HCT116 (cell line): Measurements from ENCODE around the gene FTO. TPM values are rescaled to one million over a fixed set of nuclear protein-coding genes. Genes with fewer than 3 reads are reported as not detected.

Source experiments
- ATAC-seq: fragments of 200-7000 bp; cut with Tn5 transposase; 2 replicates; pipeline ENCODE4 v1.9.1; 2020; ENCODE audit warnings: mild to moderate bottlenecking, moderate library complexity
- BruUV-seq: library from RNA; stranded (reverse); fragments of 400-500 nt; replicated peaks from 2 replicates; lab custom pipeline; 2021; lab: Mats Ljungman, UMichigan
- CTCF ChIA-PET: fragments of 300-600 bp; sonication (Branson Sonifier 250); formaldehyde crosslinking; loops from one replicate; lab custom pipeline; 2021; ENCODE audit warnings: antibody characterized with exemption; lab: Charles Lee
- POLR2A ChIA-PET: fragments of 300-600, 350-600 bp; sonication (Branson Sonifier 250); formaldehyde crosslinking; loops from one replicate; lab custom pipeline; 2021; ENCODE audit warnings: antibody characterized with exemption; lab: Charles Lee
- RAD21 ChIA-PET, 2 experiments: fragments of 300-600 bp; sonication (Branson Sonifier 250); formaldehyde crosslinking; loops; one replicate each; lab custom pipeline; 2023; ENCODE audit warnings: low total read pairs in 2 of 2; ENCODE audit not compliant: uncharacterized antibody in 2 of 2, unreplicated experiment in 2 of 2, low non-redundant PET in 1 of 2; lab: Charles Lee
- DNase-seq: peaks from one replicate; pipeline ENCODE4 v3.0.0-alpha.2; 2010; ENCODE audit warnings: low read depth, low spot score
- H2AFZ ChIP-seq: fragments of 200-600 bp; shearing (Covaris generic), sonication (generic); 2 replicates; pipeline ENCODE4 v1.6.1; 2017; ENCODE audit warnings: low read depth, mixed run types, mixed read lengths, antibody characterized with exemption, low read length; ENCODE audit not compliant: poor library complexity, severe bottlenecking
- H3K27ac ChIP-seq: 2 replicates; pipeline ENCODE4 v1.5.1; 2012; ENCODE audit warnings: low read depth, low read length
- H3K27me3 ChIP-seq: fragments of 200-600 bp; sonication (generic); 2 replicates; pipeline ENCODE4 v1.6.1; 2016; ENCODE audit warnings: mixed run types, low read length, mixed read lengths; ENCODE audit not compliant: insufficient read depth
- H3K36me3 ChIP-seq, 2 experiments: fragments of 200-500 bp in 1 of 2; fragments of 200-600 bp in 1 of 2; sonication (Bioruptor generic) in 1 of 2; sonication (generic) in 1 of 2; 2 replicates each; pipeline versions ENCODE4 v1.5.1 to v1.6.1; 2014 to 2016; ENCODE audit warnings: low read length in 2 of 2, inconsistent platforms in 1 of 2, mixed read lengths in 1 of 2, mixed run types in 1 of 2; ENCODE audit not compliant: insufficient read depth in 2 of 2, control insufficient read depth in 1 of 2
- H3K4me1 ChIP-seq, 2 experiments: fragments of 200-600 bp in 1 of 2; sonication (generic) in 1 of 2; 2 replicates each; pipeline versions ENCODE4 v1.5.1 to v1.6.1; 2012 to 2017; ENCODE audit warnings: low read length in 2 of 2, inconsistent platforms in 1 of 2, mild to moderate bottlenecking in 1 of 2, mixed read lengths in 1 of 2, mixed run types in 1 of 2, moderate library complexity in 1 of 2; ENCODE audit not compliant: insufficient read depth in 2 of 2, control insufficient read depth in 1 of 2
- H3K4me2 ChIP-seq: fragments of 200-600 bp; sonication (generic); 2 replicates; pipeline ENCODE4 v1.6.1; 2017; ENCODE audit warnings: mixed run types, low read length, mixed read lengths
- H3K4me3 ChIP-seq, 2 experiments: fragments of 200-600 bp in 1 of 2; sonication (generic) in 1 of 2; replicated peaks in 1 of 2; 2 replicates each; pipeline ENCODE4 v1.5.1; 2011 to 2016; ENCODE audit warnings: low read length in 2 of 2, control low read depth in 1 of 2, low read depth in 1 of 2, mild to moderate bottlenecking in 1 of 2, mixed read lengths in 1 of 2, mixed run types in 1 of 2
- H3K79me2 ChIP-seq: fragments of 200-600 bp; sonication (generic); 2 replicates; pipeline ENCODE4 v1.6.1; 2017; ENCODE audit warnings: mild to moderate bottlenecking, mixed run types, low read length, moderate library complexity, mixed read lengths; ENCODE audit not compliant: insufficient read depth
- H3K9ac ChIP-seq: fragments of 200-600 bp; sonication (generic); 2 replicates; pipeline ENCODE4 v1.6.1; 2016; ENCODE audit warnings: low read length, mixed read lengths
- H3K9me2 ChIP-seq: fragments of 200-600 bp; sonication (generic), shearing (Covaris generic); 2 replicates; pipeline ENCODE4 v1.6.1; 2017; ENCODE audit warnings: mixed run types, mild to moderate bottlenecking, moderate library complexity; ENCODE audit not compliant: insufficient read depth
- H3K9me3 ChIP-seq, 2 experiments: fragments of 200-500 bp in 1 of 2; fragments of 200-600 bp in 1 of 2; sonication (Bioruptor generic) in 1 of 2; sonication (generic) in 1 of 2; 2 replicates each; pipeline ENCODE4 v1.6.1; 2014 to 2017; ENCODE audit warnings: low read length in 2 of 2, mixed read lengths in 2 of 2, inconsistent platforms in 1 of 2, low read depth in 1 of 2, mild to moderate bottlenecking in 1 of 2, mixed run types in 1 of 2, moderate library complexity in 1 of 2; ENCODE audit not compliant: control insufficient read depth in 1 of 2, insufficient read depth in 1 of 2
- H4K20me1 ChIP-seq: fragments of 200-600 bp; sonication (generic), shearing (Covaris generic); 2 replicates; pipeline ENCODE4 v1.6.1; 2017; ENCODE audit warnings: mixed run types, mild to moderate bottlenecking, moderate library complexity; ENCODE audit not compliant: insufficient read depth
- CBX3 ChIP-seq: IDR thresholded peaks from 2 replicates; pipeline ENCODE4 v1.6.1; 2012; ENCODE audit warnings: low read depth
- CEBPB ChIP-seq: IDR thresholded peaks from 2 replicates; pipeline ENCODE4 v1.6.1; 2012; ENCODE audit warnings: low read depth
- CTCF ChIP-seq, 3 experiments: fragments of 200-600 bp in 1 of 3; sonication (generic) in 1 of 3; IDR thresholded peaks in 2 of 3; conservative IDR thresholded peaks in 1 of 3; 2 replicates each; pipeline ENCODE4 v1.5.1; 2012 to 2017; ENCODE audit warnings: low read depth in 2 of 3, low read length in 2 of 3, antibody characterized with exemption in 1 of 3, borderline replicate concordance in 1 of 3, control low read depth in 1 of 3, mild to moderate bottlenecking in 1 of 3, mixed read lengths in 1 of 3, mixed run types in 1 of 3, moderate library complexity in 1 of 3; ENCODE audit not compliant: insufficient read depth in 1 of 3
- EGR1 ChIP-seq: IDR thresholded peaks from 2 replicates; pipeline ENCODE4 v1.6.1; 2012; ENCODE audit warnings: low read depth
- ELF1 ChIP-seq: IDR thresholded peaks from 2 replicates; pipeline ENCODE4 v1.6.1; 2012; ENCODE audit warnings: low read depth, borderline replicate concordance
- EZH2 ChIP-seq: fragments of 200-600 bp; sonication (generic); IDR thresholded peaks from 2 replicates; pipeline ENCODE4 v1.6.1; 2017; ENCODE audit warnings: antibody characterized with exemption, mixed run types
- EZH2phosphoT487 ChIP-seq: fragments of 200-600 bp; IDR thresholded peaks from 2 replicates; pipeline ENCODE4 v1.6.1; 2018; ENCODE audit warnings: antibody characterized with exemption, borderline replicate concordance
- FOSL1 ChIP-seq: IDR thresholded peaks from 2 replicates; pipeline ENCODE4 v1.6.1; 2012; ENCODE audit warnings: low read depth
- MAX ChIP-seq: IDR thresholded peaks from 2 replicates; pipeline ENCODE4 v1.6.1; 2012
- POLR2A ChIP-seq: IDR thresholded peaks from 2 replicates; pipeline ENCODE4 v1.7.0; 2011; ENCODE audit warnings: borderline replicate concordance; ENCODE audit not compliant: insufficient read depth, insufficient read length; ENCODE audit errors: extremely low read depth
- RAD21 ChIP-seq: IDR thresholded peaks from 2 replicates; pipeline ENCODE4 v1.6.1; 2012; ENCODE audit warnings: low read depth, mild to moderate bottlenecking
- SIN3A ChIP-seq: IDR thresholded peaks from 2 replicates; pipeline ENCODE4 v1.6.1; 2012; ENCODE audit warnings: low read depth
- SRF ChIP-seq: IDR thresholded peaks from 2 replicates; pipeline ENCODE4 v1.6.1; 2012; ENCODE audit warnings: low read depth
- intact Hi-C: fragments of 100-400 bp; cut with micrococcal nuclease; formaldehyde crosslinking; loops from 2 replicates; pipeline ENCODE4 v1.10.0; 2022
- total RNA-seq: library from RNA; stranded (reverse); gene quantifications from one replicate; pipeline ENCODE4 v1.2.1, GENCODE V29; 2021; ENCODE audit not compliant: unreplicated experiment
- TF ChIP-seq, protein P1 (sequence below): IDR thresholded peaks from 2 replicates; pipeline ENCODE4 v1.6.1; 2011; ENCODE audit warnings: mild to moderate bottlenecking, low read length, moderate library complexity; ENCODE audit not compliant: insufficient replicate concordance; ENCODE audit errors: extremely low read depth

FTO gene
- total RNA-seq, 1 experiment from 2014 or later: 55.2 TPM

- no peaks in the 10 kb centered on the region for H3K4me1 ChIP-seq
- H2AFZ ChIP-seq: no peak overlapping the region
- no TSS peak for BruUV-seq
- intact Hi-C loops: no loop called here
- H3K36me3 ChIP-seq: no peaks in the 10 kb centered on the region
- H3K4me2 ChIP-seq: no peak overlapping the region
- H3K27ac ChIP-seq: no peak overlapping the region
- no peak overlapping the region for H3K4me3 ChIP-seq
- no peak for ATAC-seq
- TF ChIP-seq EZH2phosphoT487 (no peak), MAX (no peak), SIN3A (no peak)
- no peaks in the 10 kb centered on the region for H3K79me2 ChIP-seq
- H3K27me3 ChIP-seq: peaks cover 28% of the 10 kb centered on the region
- no peak overlapping the region for H3K9ac ChIP-seq
- no peaks in the 10 kb centered on the region for H3K9me3 ChIP-seq
- ChIA-PET RAD21 (no interaction called here), CTCF (no interaction called here), POLR2A (no interaction called here)
- H4K20me1 ChIP-seq: no peaks in the 10 kb centered on the region
- DNase-seq: no peak
- no peaks in the 10 kb centered on the region for H3K9me2 ChIP-seq
These were observed 422.0 kb downstream of the FTO start for GRCh38 chr16:54125751-54126655.

- Histone ChIP-seq H2AFZ (no peak overlapping the region), H3K4me1 (no peaks in the 10 kb centered on the region), H3K27ac (no peak overlapping the region), H3K79me2 (no peaks in the 10 kb centered on the region), H3K9me2 (no peaks in the 10 kb centered on the region), H3K4me3 (no peak overlapping the region), H3K9me3 (no peaks in the 10 kb centered on the region), H3K9ac (no peak overlapping the region), H3K4me2 (no peak overlapping the region), H4K20me1 (no peaks in the 10 kb centered on the region), H3K36me3 (no peaks in the 10 kb centered on the region), H3K27me3 (peaks cover 28% of the 10 kb centered on the region)
- ChIA-PET CTCF (no interaction called here), POLR2A (no interaction called here), RAD21 (no interaction called here)
- ATAC-seq (no peak), DNase-seq (no peak)
- intact Hi-C loops: no loop called here
- TF ChIP-seq, protein P1, sequence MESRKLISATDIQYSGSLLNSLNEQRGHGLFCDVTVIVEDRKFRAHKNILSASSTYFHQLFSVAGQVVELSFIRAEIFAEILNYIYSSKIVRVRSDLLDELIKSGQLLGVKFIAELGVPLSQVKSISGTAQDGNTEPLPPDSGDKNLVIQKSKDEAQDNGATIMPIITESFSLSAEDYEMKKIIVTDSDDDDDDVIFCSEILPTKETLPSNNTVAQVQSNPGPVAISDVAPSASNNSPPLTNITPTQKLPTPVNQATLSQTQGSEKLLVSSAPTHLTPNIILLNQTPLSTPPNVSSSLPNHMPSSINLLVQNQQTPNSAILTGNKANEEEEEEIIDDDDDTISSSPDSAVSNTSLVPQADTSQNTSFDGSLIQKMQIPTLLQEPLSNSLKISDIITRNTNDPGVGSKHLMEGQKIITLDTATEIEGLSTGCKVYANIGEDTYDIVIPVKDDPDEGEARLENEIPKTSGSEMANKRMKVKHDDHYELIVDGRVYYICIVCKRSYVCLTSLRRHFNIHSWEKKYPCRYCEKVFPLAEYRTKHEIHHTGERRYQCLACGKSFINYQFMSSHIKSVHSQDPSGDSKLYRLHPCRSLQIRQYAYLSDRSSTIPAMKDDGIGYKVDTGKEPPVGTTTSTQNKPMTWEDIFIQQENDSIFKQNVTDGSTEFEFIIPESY: no peak
- TF ChIP-seq FOSL1 (no peak), EZH2phosphoT487 (no peak), CBX3 (no peak), POLR2A (no peak), EZH2 (no peak), MAX (no peak), CEBPB (no peak), EGR1 (no peak), RAD21 (no peak), SRF (no peak), CTCF (IDR thresholded peaks at IDR 0.05 in 2 of 3, conservative IDR thresholded peaks at IDR 0.05 in 1 of 3; ENCODE audit: borderline replicate concordance in 1 of 3, insufficient read depth in 1 of 3, low read depth in 2 of 3, low read length in 2 of 3) (no peak), ELF1 (no peak)
- BruUV-seq: no TSS peak
These were observed 423.0 kb downstream of the FTO start for GRCh38 chr16:54126907-54127306.
